Progenitor cell of endocrine pancreas (in vitro differentiated cells): ENCODE results near the gene GPS2. TPM values are rescaled to one million over a fixed set of nuclear protein-coding genes. Genes with fewer than 3 reads are reported as not detected.

Experiments used
- DNase-seq: peaks from one replicate; pipeline ENCODE4 v3.0.0; 2021; ENCODE audit warnings: low spot score; ENCODE audit not compliant: unreplicated experiment
- H3K27ac Mint-ChIP-seq: 2 replicates; pipeline ENCODE4 v1.8.0; 2021; ENCODE audit warnings: mild to moderate bottlenecking, moderate library complexity, mixed read lengths
- H3K27me3 Mint-ChIP-seq: 2 replicates; pipeline ENCODE4 v1.8.0; 2021; ENCODE audit warnings: mixed read lengths
- H3K36me3 Mint-ChIP-seq: 2 replicates; pipeline ENCODE4 v1.8.0; 2022; ENCODE audit warnings: mixed read lengths; ENCODE audit not compliant: insufficient read depth
- H3K4me1 Mint-ChIP-seq: 2 replicates; pipeline ENCODE4 v1.8.0; 2021; ENCODE audit warnings: low read depth, mixed read lengths
- H3K4me3 Mint-ChIP-seq: 2 replicates; pipeline ENCODE4 v1.8.0; 2021; ENCODE audit warnings: low read depth, mild to moderate bottlenecking, moderate library complexity, mixed read lengths
- H3K9me3 Mint-ChIP-seq: 2 replicates; pipeline ENCODE4 v1.8.0; 2021; ENCODE audit warnings: low read depth, mixed read lengths
- CTCF ChIP-seq: fragments of 200-600 bp; sonication (generic); IDR thresholded peaks from one replicate; pipeline ENCODE4 v1.5.0; 2021; ENCODE audit warnings: antibody characterized with exemption, mild to moderate bottlenecking; ENCODE audit not compliant: unreplicated experiment
- long read RNA-seq: library from polyadenylated mRNA; unstranded; transcript quantifications from one replicate; pipeline ENCODE4 v2.0.0, GENCODE V29; 2020
- total RNA-seq: library from RNA; stranded (reverse); gene quantifications from 2 replicates; pipeline ENCODE4 v1.2.1, GENCODE V29; 2021

Gene GPS2
- 77.1 and 81.1 TPM in 2 replicates for total RNA-seq
- long read RNA-seq, transcript GPS2-201 (11 exons, 1,379 nt) = major isoform, 5 of 25 reads
- long read RNA-seq, partial matches to known transcripts = 1 of 25 reads
- long read RNA-seq, other reads (novel, unspliced or antisense) = 17 of 25 reads

DNA sequence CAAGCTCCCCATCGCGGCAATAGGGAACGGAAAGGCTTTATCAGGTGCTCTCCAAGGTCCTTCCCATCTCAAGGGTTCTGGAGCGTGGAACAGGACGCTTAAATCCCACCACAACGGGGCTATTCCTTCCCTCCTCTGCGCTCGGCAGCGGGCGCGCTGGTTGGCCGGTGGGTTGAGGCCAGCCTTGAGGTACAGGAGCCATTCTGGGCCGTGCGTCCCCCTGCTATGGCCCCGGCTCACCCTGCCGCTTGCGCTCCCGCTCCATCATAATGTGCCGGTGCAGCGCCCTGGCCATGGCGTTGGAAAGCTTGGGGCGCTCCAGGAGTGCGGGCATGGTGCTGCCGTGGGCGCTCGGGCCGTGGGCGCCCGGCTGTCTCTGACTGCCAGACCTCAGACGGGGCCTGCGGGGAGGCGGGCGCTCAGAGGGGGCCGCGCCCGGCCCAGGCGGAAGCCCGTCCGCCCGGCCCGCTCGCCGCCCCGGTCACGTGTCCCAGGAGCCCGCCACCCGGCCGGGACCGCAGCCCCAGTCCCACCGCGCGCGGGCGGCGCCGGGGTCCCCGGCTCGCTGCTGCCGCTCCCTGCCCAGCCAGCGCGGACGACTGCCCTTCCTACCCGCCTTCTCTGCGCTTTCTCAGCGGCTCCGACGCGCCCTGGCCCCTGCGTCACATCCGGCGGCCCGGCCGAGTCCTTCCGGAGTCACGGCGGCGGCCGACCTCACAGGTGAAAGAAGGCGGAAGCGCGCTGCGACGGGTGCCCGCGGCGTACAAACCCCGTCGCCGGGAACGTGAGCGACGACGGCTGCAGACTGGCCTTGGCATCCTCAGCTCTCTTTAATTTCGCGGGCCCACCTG, at the start of gene GPS2:
GPS2 (minus strand) TSS at position 642 of the 851 bp plus-strand sequence; CDS start at position 334, 308 bp downstream.
- H3K4me1 Mint-ChIP-seq = peaks cover 16% of the 10 kb centered on the region
- no peak for TF ChIP-seq CTCF
- H3K4me3 Mint-ChIP-seq = peak within 1 kb of the TSS; percentile 81
- peak; percentile 85 for DNase-seq
- H3K27ac Mint-ChIP-seq = peak within 1 kb of the TSS; percentile 92
- no peaks in the 10 kb centered on the region for H3K27me3 Mint-ChIP-seq
- peaks cover 23% of the 10 kb centered on the region for H3K36me3 Mint-ChIP-seq
- H3K9me3 Mint-ChIP-seq = no peaks in the 10 kb centered on the region

GRCh38 chr17:7363311-7363710, 48.2 kb upstream of the GPS2 start:
- Mint-ChIP-seq H3K9me3 (no peaks in the 10 kb centered on the region), H3K27me3 (peaks cover 13% of the 10 kb centered on the region), H3K4me3 (no peak overlapping the region), H3K36me3 (no peaks in the 10 kb centered on the region), H3K4me1 (no peaks in the 10 kb centered on the region), H3K27ac (no peak overlapping the region)
- no peak for DNase-seq
- TF ChIP-seq CTCF = no peak

DNA sequence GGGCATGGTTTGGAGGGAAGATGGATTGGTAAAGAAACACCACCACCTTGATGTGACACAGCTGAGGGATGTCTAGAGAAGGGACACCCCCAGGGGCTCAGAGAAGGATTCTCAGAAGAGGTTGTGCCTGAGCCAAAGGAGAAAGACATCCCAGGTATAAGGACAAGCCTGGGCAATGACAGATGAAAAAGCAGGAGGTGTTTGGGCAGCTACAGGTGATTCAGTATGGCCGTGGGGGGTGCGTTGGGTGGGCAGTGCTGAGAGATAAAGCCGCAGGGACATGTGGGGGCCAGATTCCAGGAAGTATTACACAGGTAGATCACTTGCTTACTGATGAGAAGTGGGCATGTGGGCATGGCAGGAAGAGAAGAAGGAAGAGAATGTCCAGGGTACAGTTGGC, 46.7 kb upstream of the GPS2 start:
- no peaks in the 10 kb centered on the region for H3K36me3 Mint-ChIP-seq
- peaks cover 14% of the 10 kb centered on the region for H3K27me3 Mint-ChIP-seq
- H3K27ac Mint-ChIP-seq = no peak overlapping the region
- H3K4me1 Mint-ChIP-seq = no peaks in the 10 kb centered on the region
- no peaks in the 10 kb centered on the region for H3K9me3 Mint-ChIP-seq
- TF ChIP-seq CTCF = no peak
- H3K4me3 Mint-ChIP-seq = no peak overlapping the region
- DNase-seq = no peak

DNA sequence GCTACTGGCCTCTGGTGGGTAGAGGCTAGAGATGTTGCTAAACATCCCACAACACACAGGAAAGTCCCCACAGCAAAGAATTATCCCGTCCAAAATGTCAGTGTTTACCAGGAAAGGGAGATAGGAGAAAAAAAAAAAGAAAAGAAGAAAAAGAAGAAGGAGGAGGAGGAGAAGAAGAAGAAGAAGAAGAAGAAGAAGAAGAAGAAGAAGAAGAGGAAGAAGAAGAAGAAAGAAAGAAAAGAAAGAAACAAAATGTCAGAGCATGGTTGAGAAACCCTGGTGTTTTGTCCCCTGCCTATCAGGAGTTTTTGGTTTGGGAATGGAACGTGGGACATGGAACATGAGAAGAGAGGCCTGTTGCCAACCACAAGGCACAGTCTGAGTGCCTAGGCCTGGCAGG, 42.2 kb upstream of the GPS2 start:
- Mint-ChIP-seq H3K4me1 (peaks cover 9% of the 10 kb centered on the region), H3K9me3 (no peaks in the 10 kb centered on the region)
- TF ChIP-seq CTCF = no peak

DNA sequence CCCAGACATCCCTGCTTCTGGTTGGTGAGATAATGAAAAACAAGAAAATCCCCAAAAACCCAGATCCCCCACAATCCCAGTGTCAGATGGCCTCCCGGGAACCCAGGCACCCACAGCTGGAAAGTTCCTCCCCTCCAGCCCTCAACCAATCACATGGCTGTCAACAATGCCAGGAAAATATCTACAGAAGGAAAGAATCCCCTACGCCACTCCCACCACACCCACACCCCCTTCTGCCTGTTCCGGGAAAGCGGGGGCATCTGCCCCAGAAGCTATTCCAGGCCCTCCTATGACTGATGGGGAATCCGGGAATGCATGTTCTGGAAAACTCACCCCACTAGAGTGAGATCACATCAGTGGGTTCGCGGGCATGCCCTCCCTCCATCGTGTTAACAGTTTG, 41.6 kb upstream of the GPS2 start:
- Mint-ChIP-seq H3K27me3 (peaks cover 8% of the 10 kb centered on the region), H3K9me3 (no peaks in the 10 kb centered on the region), H3K4me1 (peaks cover 11% of the 10 kb centered on the region), H3K4me3 (no peak overlapping the region), H3K27ac (no peak overlapping the region), H3K36me3 (no peaks in the 10 kb centered on the region)
- no peak for TF ChIP-seq CTCF
- no peak for DNase-seq

More for the DNA sequence above, 42.2 kb upstream of the GPS2 start:
- H3K4me3 Mint-ChIP-seq = no peak overlapping the region
- no peaks in the 10 kb centered on the region for H3K36me3 Mint-ChIP-seq
- DNase-seq = no peak
- H3K27ac Mint-ChIP-seq = no peak overlapping the region
- H3K27me3 Mint-ChIP-seq = peaks cover 11% of the 10 kb centered on the region
